Esophagus (tissue), 2 donors: Measurements from ENCODE around the gene KDM4B. TPM values are rescaled to one million over a fixed set of nuclear protein-coding genes. Genes with fewer than 3 reads are reported as not detected.

Source experiments
- H3K27ac ChIP-seq, 2 donors: one replicate each; pipeline ENCODE4 v1.5.1; 2013; ENCODE audit warnings: low read depth in 2 of 2, mild to moderate bottlenecking in 2 of 2, inconsistent platforms in 1 of 2, low read length in 1 of 2, moderate library complexity in 1 of 2
- H3K27me3 ChIP-seq, 2 donors: one replicate each; pipeline ENCODE4 v1.6.1; 2013; ENCODE audit warnings: low read length in 2 of 2, control low read depth in 1 of 2, mild to moderate bottlenecking in 1 of 2; ENCODE audit not compliant: insufficient read depth in 2 of 2, control insufficient read depth in 1 of 2
- H3K36me3 ChIP-seq, 2 donors: one replicate each; pipeline ENCODE4 v1.6.1; 2013; ENCODE audit warnings: low read length in 1 of 2; ENCODE audit not compliant: control insufficient read depth in 2 of 2, insufficient read depth in 2 of 2
- H3K4me1 ChIP-seq, 2 donors: one replicate each; pipeline ENCODE4 v1.6.1; 2013; ENCODE audit warnings: low read length in 1 of 2; ENCODE audit not compliant: control insufficient read depth in 2 of 2, insufficient read depth in 2 of 2
- H3K4me3 ChIP-seq, 2 donors: one replicate each; pipeline ENCODE4 v1.5.1; 2013; ENCODE audit warnings: low read length in 2 of 2, mild to moderate bottlenecking in 2 of 2, low read depth in 1 of 2, moderate library complexity in 1 of 2
- H3K9me3 ChIP-seq, 2 donors: one replicate each; pipeline ENCODE4 v1.6.1; 2013; ENCODE audit warnings: mild to moderate bottlenecking in 2 of 2, low read depth in 1 of 2, low read length in 1 of 2, moderate library complexity in 1 of 2; ENCODE audit not compliant: control insufficient read depth in 2 of 2, insufficient read depth in 1 of 2
- WGBS, 2 donors: extraction: QIAGEN DNeasy Blood & Tissue Kit; methylation state at CpG; one replicate each; pipeline ENCODE4 v1.1.7; 2013; 5-methylcytosine and 5-hydroxymethylcytosine counted together
- polyA plus RNA-seq, 2 donors: library from polyadenylated mRNA; stranded (reverse); fragments of 200-250 nt; gene quantifications; one replicate each; pipeline ENCODE4 v1.2.3, GENCODE V29; 2013
- donor health status: healthy with polysubstance abuse.
- donor health status: Bipolar disorder and iron deficiency.

The KDM4B gene
- polyA plus RNA-seq, 2 donors: 10.7 to 26.7 TPM

GRCh38 chr19:4981681-4981958, 12.7 kb downstream of the KDM4B start:
- 78 to 86% methylated on average over 3 of the region's 3 CpGs for WGBS, 2 donors
- Histone ChIP-seq H3K36me3 (peaks cover 0 to 23% of the 10 kb centered on the region in 2 donors), H3K4me3 (no peak overlapping the region), H3K9me3 (no peaks in the 10 kb centered on the region), H3K27ac (no peak overlapping the region), H3K27me3 (no peaks in the 10 kb centered on the region), H3K4me1 (peaks cover 4 to 20% of the 10 kb centered on the region in 2 donors)

- no peaks in the 10 kb centered on the region for H3K27me3 ChIP-seq
- H3K4me3 ChIP-seq: no peak overlapping the region
- H3K9me3 ChIP-seq: no peaks in the 10 kb centered on the region
- WGBS, 2 donors: 82 to 86% methylated on average over 23 of the region's 23 CpGs
- peaks cover 4 to 8% of the 10 kb centered on the region in 2 donors for H3K4me1 ChIP-seq
- peaks cover 0 to 17% of the 10 kb centered on the region in 2 donors for H3K36me3 ChIP-seq
- H3K27ac ChIP-seq: no peak overlapping the region
Measured at GRCh38 chr19:4983346-4984105, 14.6 kb downstream of the KDM4B start.

- H3K36me3 ChIP-seq: peaks cover 0 to 16% of the 10 kb centered on the region in 2 donors
- H3K27me3 ChIP-seq: no peaks in the 10 kb centered on the region
- peaks cover 7 to 9% of the 10 kb centered on the region in 2 donors for H3K4me1 ChIP-seq
- WGBS, 2 donors: 89% methylated on average over 7 of the region's 7 CpGs
- no peaks in the 10 kb centered on the region for H3K9me3 ChIP-seq
- no peak overlapping the region for H3K27ac ChIP-seq
- H3K4me3 ChIP-seq: no peak overlapping the region
Measured at GRCh38 chr19:4984106-4984380, 15.1 kb downstream of the KDM4B start.

GRCh38 chr19:4984438-4984990, 15.6 kb downstream of the KDM4B start:
- Histone ChIP-seq H3K9me3 (no peaks in the 10 kb centered on the region), H3K27ac (no peak overlapping the region), H3K27me3 (no peaks in the 10 kb centered on the region), H3K4me3 (no peak overlapping the region), H3K36me3 (peaks cover 0 to 16% of the 10 kb centered on the region in 2 donors), H3K4me1 (peaks cover 7 to 10% of the 10 kb centered on the region in 2 donors)
- WGBS, 2 donors: 76 to 83% methylated on average over 18 of the region's 18 CpGs

- no peak overlapping the region for H3K27ac ChIP-seq
- H3K4me3 ChIP-seq: no peak overlapping the region
- peaks cover 7 to 10% of the 10 kb centered on the region in 2 donors for H3K4me1 ChIP-seq
- no peaks in the 10 kb centered on the region for H3K9me3 ChIP-seq
- 80 to 85% methylated on average over 22 of the region's 22 CpGs for WGBS, 2 donors
- H3K36me3 ChIP-seq: peaks cover 0 to 16% of the 10 kb centered on the region in 2 donors
- H3K27me3 ChIP-seq: no peaks in the 10 kb centered on the region
Measured at GRCh38 chr19:4985551-4985991, 16.7 kb downstream of the KDM4B start.

- H3K4me1 ChIP-seq: peaks cover 7 to 10% of the 10 kb centered on the region in 2 donors
- no peaks in the 10 kb centered on the region for H3K9me3 ChIP-seq
- H3K4me3 ChIP-seq: no peak overlapping the region
- H3K27me3 ChIP-seq: no peaks in the 10 kb centered on the region
- 90 to 94% methylated on average over 19 of the region's 19 CpGs for WGBS, 2 donors
- peaks cover 0 to 13% of the 10 kb centered on the region in 2 donors for H3K36me3 ChIP-seq
- no peak overlapping the region for H3K27ac ChIP-seq
Measured at GRCh38 chr19:4986056-4986455, 17.1 kb downstream of the KDM4B start.

- 84 to 86% methylated on average over 19 of the region's 19 CpGs for WGBS, 2 donors
- Histone ChIP-seq H3K4me3 (no peak overlapping the region), H3K27ac (no peak overlapping the region), H3K9me3 (no peaks in the 10 kb centered on the region), H3K36me3 (peaks cover 0 to 12% of the 10 kb centered on the region in 2 donors), H3K27me3 (no peaks in the 10 kb centered on the region), H3K4me1 (peaks cover 7 to 10% of the 10 kb centered on the region in 2 donors)
Measured at GRCh38 chr19:4986471-4986891, 17.6 kb downstream of the KDM4B start.

- Histone ChIP-seq H3K27me3 (no peaks in the 10 kb centered on the region), H3K27ac (no peak overlapping the region), H3K36me3 (peaks cover 0 to 11% of the 10 kb centered on the region in 2 donors), H3K4me3 (no peak overlapping the region), H3K9me3 (no peaks in the 10 kb centered on the region), H3K4me1 (peaks cover 7 to 10% of the 10 kb centered on the region in 2 donors)
- 72 to 73% methylated on average over 11 of the region's 11 CpGs for WGBS, 2 donors
Measured at GRCh38 chr19:4987256-4987655, 18.3 kb downstream of the KDM4B start.

- WGBS, 2 donors: 82 to 88% methylated on average over 24 of the region's 24 CpGs
- peaks cover 7 to 10% of the 10 kb centered on the region in 2 donors for H3K4me1 ChIP-seq
- H3K27ac ChIP-seq: no peak overlapping the region
- no peaks in the 10 kb centered on the region for H3K27me3 ChIP-seq
- H3K36me3 ChIP-seq: peaks cover 0 to 11% of the 10 kb centered on the region in 2 donors
- H3K9me3 ChIP-seq: no peaks in the 10 kb centered on the region
- H3K4me3 ChIP-seq: no peak overlapping the region
Measured at GRCh38 chr19:4987692-4988370, 18.9 kb downstream of the KDM4B start.
